IMR-90 (cell line): Measurements from ENCODE around the gene BPTF. TPM values are rescaled to one million over a fixed set of nuclear protein-coding genes. Genes with fewer than 3 reads are reported as not detected.
A peak's percentile ranks its signal among the peaks of the same experiment; 100 is the strongest.

ENCODE experiments used
- ATAC-seq: fragments of 200-7000 bp; cut with Tn5 transposase; 2 replicates; pipeline ENCODE4 v1.9.1; 2020; ENCODE audit warnings: low read depth, mild to moderate bottlenecking, moderate library complexity
- BruUV-seq: library from RNA; stranded (reverse); fragments of 400-500 nt; replicated peaks from 2 replicates; lab custom pipeline; 2021; lab: Mats Ljungman, UMichigan
- CTCF ChIA-PET: fragments of 300-600 bp; formaldehyde crosslinking; extraction: SDS; loops from one replicate; lab custom pipeline; 2021; ENCODE audit warnings: antibody characterized with exemption; lab: Yijun Ruan, JAX
- POLR2A ChIA-PET: fragments of 300-600 bp; sonication (Branson Sonifier 250); formaldehyde crosslinking; loops from one replicate; lab custom pipeline; 2022; ENCODE audit warnings: antibody characterized with exemption; ENCODE audit not compliant: unreplicated experiment; lab: Charles Lee
- DNase-seq: peaks from one replicate; pipeline ENCODE4 v3.0.0; 2013
- H2AFZ ChIP-seq: replicated peaks from 2 replicates; pipeline ENCODE3; 2013; ENCODE audit warnings: low read length, mild to moderate bottlenecking; ENCODE audit not compliant: poor library complexity
- H2AK5ac ChIP-seq: 2 replicates; pipeline ENCODE4 v1.6.1; 2013; ENCODE audit warnings: low read depth, low read length, inconsistent platforms
- H2AK9ac ChIP-seq: replicated peaks from 2 replicates; pipeline ENCODE3; 2013; ENCODE audit warnings: mild to moderate bottlenecking, low read depth, low read length, moderate library complexity; ENCODE audit not compliant: poor library complexity
- H2BK120ac ChIP-seq: 2 replicates; pipeline ENCODE4 v1.6.1; 2013; ENCODE audit warnings: low read depth, low read length, inconsistent platforms
- H2BK15ac ChIP-seq: 3 replicates; pipeline ENCODE4 v1.6.1; 2013; ENCODE audit warnings: low read depth, low read length, inconsistent platforms
- H2BK20ac ChIP-seq: 2 replicates; pipeline ENCODE4 v1.6.1; 2013; ENCODE audit warnings: low read depth, mild to moderate bottlenecking, inconsistent platforms, low read length, moderate library complexity
- H2BK5ac ChIP-seq: 2 replicates; pipeline ENCODE4 v1.6.1; 2013; ENCODE audit warnings: mild to moderate bottlenecking, low read depth, low read length, inconsistent platforms; ENCODE audit not compliant: poor library complexity, severe bottlenecking
- H3K14ac ChIP-seq: replicated peaks from 2 replicates; pipeline ENCODE4 v1.6.1; 2013; ENCODE audit warnings: low read depth, low read length, inconsistent platforms
- H3K18ac ChIP-seq: 2 replicates; pipeline ENCODE4 v1.6.1; 2013; ENCODE audit warnings: low read depth, low read length, control low read depth
- H3K23ac ChIP-seq: 2 replicates; pipeline ENCODE4 v1.6.1; 2013; ENCODE audit warnings: low read depth, low read length, inconsistent platforms
- H3K27ac ChIP-seq: 2 replicates; pipeline ENCODE4 v1.5.1; 2013; ENCODE audit warnings: mild to moderate bottlenecking, control low read depth, low read length; ENCODE audit not compliant: insufficient read depth
- H3K27me3 ChIP-seq: 2 replicates; pipeline ENCODE4 v1.6.1; 2013; ENCODE audit warnings: low read length; ENCODE audit not compliant: control insufficient read depth, insufficient read depth
- H3K36me3 ChIP-seq: 2 replicates; pipeline ENCODE4 v1.6.1; 2013; ENCODE audit warnings: low read length, mixed read lengths; ENCODE audit not compliant: control insufficient read depth, insufficient read depth
- H3K4ac ChIP-seq: 2 replicates; pipeline ENCODE4 v1.6.1; 2013; ENCODE audit warnings: low read depth, low read length, inconsistent platforms
- H3K4me1 ChIP-seq: 2 replicates; pipeline ENCODE4 v1.6.1; 2013; ENCODE audit warnings: low read length, mixed read lengths; ENCODE audit not compliant: control insufficient read depth, insufficient read depth
- H3K4me2 ChIP-seq: 2 replicates; pipeline ENCODE4 v1.6.1; 2013; ENCODE audit warnings: low read depth, mild to moderate bottlenecking, control low read depth, low read length, moderate library complexity
- H3K4me3 ChIP-seq: 2 replicates; pipeline ENCODE4 v1.5.1; 2013; ENCODE audit warnings: low read depth, mild to moderate bottlenecking, control low read depth, low read length, moderate library complexity; ENCODE audit not compliant: insufficient read depth
- H3K56ac ChIP-seq: 2 replicates; pipeline ENCODE4 v1.6.1; 2013; ENCODE audit warnings: low read length, inconsistent platforms; ENCODE audit not compliant: insufficient read depth; ENCODE audit errors: extremely low read depth
- H3K79me1 ChIP-seq, 2 experiments: 2 replicates each; pipeline ENCODE4 v1.6.1; 2013; ENCODE audit warnings: low read length in 2 of 2, inconsistent platforms in 1 of 2, low read depth in 1 of 2
- H3K9ac ChIP-seq: 2 replicates; pipeline ENCODE4 v1.6.1; 2013; ENCODE audit warnings: low read depth, low read length, control low read depth
- H3K9me1 ChIP-seq: 2 replicates; pipeline ENCODE4 v1.6.1; 2013; ENCODE audit warnings: low read length, inconsistent platforms; ENCODE audit not compliant: insufficient read depth
- H3K9me3 ChIP-seq: 2 replicates; pipeline ENCODE4 v1.6.1; 2013; ENCODE audit warnings: low read length; ENCODE audit not compliant: control insufficient read depth, insufficient read depth
- H4K20me1 ChIP-seq: 2 replicates; pipeline ENCODE4 v1.6.1; 2013; ENCODE audit warnings: low read length, inconsistent platforms; ENCODE audit not compliant: insufficient read depth
- H4K5ac ChIP-seq: 2 replicates; pipeline ENCODE4 v1.6.1; 2013; ENCODE audit warnings: mild to moderate bottlenecking, low read depth, low read length, control low read depth
- H4K8ac ChIP-seq, 2 experiments: 2 replicates each; pipeline ENCODE4 v1.6.1; 2013; ENCODE audit warnings: low read depth in 2 of 2, low read length in 2 of 2, control low read depth in 1 of 2, inconsistent platforms in 1 of 2
- H4K91ac ChIP-seq: 2 replicates; pipeline ENCODE4 v1.6.1; 2013; ENCODE audit warnings: low read depth, low read length, inconsistent platforms; ENCODE audit not compliant: insufficient read depth
- BHLHE40 ChIP-seq: fragments of 150-350 bp; IDR thresholded peaks from 2 replicates; pipeline ENCODE4 v1.6.1; 2016; ENCODE audit warnings: mild to moderate bottlenecking, low read depth, low read length
- CEBPB ChIP-seq: IDR thresholded peaks from 2 replicates; pipeline ENCODE4 v1.6.1; 2012; ENCODE audit warnings: low read depth, low read length, improper control_type of control experiment
- CTCF ChIP-seq: conservative IDR thresholded peaks from 2 replicates; pipeline ENCODE4 v1.5.1; 2012; ENCODE audit warnings: mild to moderate bottlenecking, low read depth, low read length, improper control_type of control experiment
- FOS ChIP-seq: fragments of 150-350 bp; IDR thresholded peaks from 2 replicates; pipeline ENCODE4 v1.6.1; 2016; ENCODE audit warnings: low read depth, low read length
- MAFK ChIP-seq: IDR thresholded peaks from 2 replicates; pipeline ENCODE4 v1.6.1; 2012; ENCODE audit warnings: low read depth, low read length, improper control_type of control experiment
- MAZ ChIP-seq: IDR thresholded peaks from 2 replicates; pipeline ENCODE4 v1.6.1; 2012; ENCODE audit warnings: low read depth, mild to moderate bottlenecking, low read length, improper control_type of control experiment, moderate library complexity, borderline replicate concordance
- MXI1 ChIP-seq: IDR thresholded peaks from 2 replicates; pipeline ENCODE4 v1.6.1; 2012; ENCODE audit warnings: low read depth, mild to moderate bottlenecking, low read length, moderate library complexity, borderline replicate concordance
- POLR2A ChIP-seq: IDR thresholded peaks from 2 replicates; pipeline ENCODE4 v1.6.1; 2012; ENCODE audit warnings: mild to moderate bottlenecking, low read depth, low read length
- RAD21 ChIP-seq: IDR thresholded peaks from 2 replicates; pipeline ENCODE4 v1.6.1; 2012; ENCODE audit warnings: low read length, improper control_type of control experiment
- RCOR1 ChIP-seq: IDR thresholded peaks from 2 replicates; pipeline ENCODE4 v1.6.1; 2012; ENCODE audit warnings: mild to moderate bottlenecking, low read length, improper control_type of control experiment; ENCODE audit not compliant: insufficient replicate concordance
- RFX5 ChIP-seq: IDR thresholded peaks from 2 replicates; pipeline ENCODE4 v1.8.0; 2012; ENCODE audit warnings: low read depth, mild to moderate bottlenecking, low read length, moderate library complexity
- SMC3 ChIP-seq: fragments of 150-350 bp; IDR thresholded peaks from 2 replicates; pipeline ENCODE4 v1.6.1; 2016; ENCODE audit warnings: low read depth, mild to moderate bottlenecking, antibody characterized with exemption, low read length, moderate library complexity
- USF2 ChIP-seq: fragments of 150-350 bp; IDR thresholded peaks from 2 replicates; pipeline ENCODE4 v1.6.1; 2017; ENCODE audit warnings: mild to moderate bottlenecking, antibody characterized with exemption, low read length, low read depth
- WGBS, 2 experiments: methylation state at CpG; one replicate each; pipeline versions ENCODE4 v1.1.5 to v1.1.7; 2013; ENCODE audit warnings: missing lambda C conversion rate in 2 of 2; ENCODE audit not compliant: insufficient read length in 1 of 2; ENCODE audit errors: extremely low coverage in 2 of 2; 5-methylcytosine and 5-hydroxymethylcytosine counted together
- dilution Hi-C: fragments of 300-500 bp; cut with HindIII; formaldehyde crosslinking; loops from one replicate; pipeline ENCODE4 v1.14.3; 2018; ENCODE audit warnings: low sequenced_read_pairs; ENCODE audit not compliant: unreplicated experiment
- in situ Hi-C: fragments of 300-500 bp; cut with MboI; formaldehyde crosslinking; loops from 3 replicates; pipeline ENCODE4 v1.14.3; 2019; ENCODE audit warnings: low sequenced_read_pairs, inconsistent platforms, mixed read lengths
- intact Hi-C: fragments of 100-400 bp; cut with micrococcal nuclease; formaldehyde crosslinking; loops from 2 replicates; pipeline ENCODE4 v1.10.0; 2022
- polyA plus RNA-seq, 3 experiments: library from polyadenylated mRNA; depleted of rRNA; stranded (reverse); fragments of >200 nt; gene quantifications; 2 replicates each; pipeline ENCODE4 v1.2.3, GENCODE V29; 2012; ENCODE audit warnings: low replicate concordance in 1 of 3
- total RNA-seq: library from RNA; depleted of rRNA; stranded (reverse); fragments of >200 nt; gene quantifications from 2 replicates; pipeline ENCODE4 v1.2.3, GENCODE V29; 2012

Gene BPTF
- total and polyA plus RNA-seq, 2 of the 4 experiments (the other 2 are of a cell fraction) = 32.3 to 35.7 TPM

GRCh38 chr17:67834634-67835033, 9.3 kb downstream of the BPTF start:
- H4K8ac ChIP-seq = peak overlapping the region in 1 of 2 experiments; percentile 25; a peak in 1 of 4 replicates
- H3K23ac ChIP-seq = no peak overlapping the region
- no peak overlapping the region for H3K4ac ChIP-seq
- H3K27me3 ChIP-seq = no peaks in the 10 kb centered on the region
- intact Hi-C loops (loop anchor here (5.0 kb wide), 1 partner anchor 38 kb away; no protein-coding TSS in a partner anchor), dilution Hi-C loops (no loop called here), in situ Hi-C loops (no loop called here)
- H3K27ac ChIP-seq = no peak overlapping the region
- H3K4me1 ChIP-seq = peaks cover 15% of the 10 kb centered on the region
- H3K9ac ChIP-seq = no peak overlapping the region
- H4K5ac ChIP-seq = no peak overlapping the region
- peak overlapping the region; percentile 20 for H2BK5ac ChIP-seq
- no peak overlapping the region for H2AFZ ChIP-seq
- H3K9me3 ChIP-seq = no peaks in the 10 kb centered on the region
- no peak for ATAC-seq
- peaks cover 22 to 57% of the 10 kb centered on the region in 2 experiments for H3K79me1 ChIP-seq
- H3K14ac ChIP-seq = no peak overlapping the region
- BruUV-seq = no TSS peak
- no peak overlapping the region for H2BK20ac ChIP-seq
- peaks cover 13% of the 10 kb centered on the region for H3K9me1 ChIP-seq
- POLR2A ChIA-PET = no interaction called here
- H2AK9ac ChIP-seq = no peak overlapping the region
- H3K36me3 ChIP-seq = peaks cover 2% of the 10 kb centered on the region; the same call in 1 of the 2 replicates
- peaks cover 40% of the 10 kb centered on the region for H4K20me1 ChIP-seq
- no peak for DNase-seq
- H3K18ac ChIP-seq = no peak overlapping the region
- CTCF ChIA-PET = no interaction called here
- WGBS, 2 experiments = no CpG with 5 or more reads among the region's 2 CpGs
- H3K4me3 ChIP-seq = no peak overlapping the region
- 0 out of 2 replicates have a peak overlapping the region, but pooled peaks have one; percentile 27 for H4K91ac ChIP-seq
- H3K4me2 ChIP-seq = no peak overlapping the region
- no peak overlapping the region for H2BK120ac ChIP-seq
- TF ChIP-seq RAD21 = no peak
- no peak for TF ChIP-seq POLR2A
- TF ChIP-seq CTCF = no peak
- TF ChIP-seq BHLHE40 = no peak
- TF ChIP-seq MAFK = no peak
- TF ChIP-seq CEBPB = no peak
- no peak for TF ChIP-seq MAZ
- TF ChIP-seq RCOR1 = no peak
- TF ChIP-seq FOS = no peak
- no peak for TF ChIP-seq SMC3
- no peak for TF ChIP-seq USF2
- no peak for TF ChIP-seq MXI1
- TF ChIP-seq RFX5 = no peak
- no peak overlapping the region for H3K56ac ChIP-seq
- H2AK5ac ChIP-seq = 0 out of 2 replicates have a peak overlapping the region, but pooled peaks have one; percentile 27
- no peak overlapping the region; the same call in 2 of the 3 replicates for H2BK15ac ChIP-seq
